Stimulated activated CD4-positive, alpha-beta T cell treated with anti-CD3 and anti-CD28 coated beads, TNF-alpha, amount 100 ng/mL, for 24 hours (primary cell): ENCODE results near the gene TRIM54.
A peak's percentile ranks its signal among the peaks of the same experiment; 100 is the strongest.
"Not testable (repeated sequence)": the region's sequence is repeated elsewhere in the genome, so short reads cannot be mapped to it uniquely, and the experiment has no call there.

Experiments
- DNase-seq, 3 experiments: peaks; one replicate each; pipeline ENCODE4 v3.0.0-alpha.2; 2020; ENCODE audit warnings: low read depth in 3 of 3

Gene TRIM54

DNA sequence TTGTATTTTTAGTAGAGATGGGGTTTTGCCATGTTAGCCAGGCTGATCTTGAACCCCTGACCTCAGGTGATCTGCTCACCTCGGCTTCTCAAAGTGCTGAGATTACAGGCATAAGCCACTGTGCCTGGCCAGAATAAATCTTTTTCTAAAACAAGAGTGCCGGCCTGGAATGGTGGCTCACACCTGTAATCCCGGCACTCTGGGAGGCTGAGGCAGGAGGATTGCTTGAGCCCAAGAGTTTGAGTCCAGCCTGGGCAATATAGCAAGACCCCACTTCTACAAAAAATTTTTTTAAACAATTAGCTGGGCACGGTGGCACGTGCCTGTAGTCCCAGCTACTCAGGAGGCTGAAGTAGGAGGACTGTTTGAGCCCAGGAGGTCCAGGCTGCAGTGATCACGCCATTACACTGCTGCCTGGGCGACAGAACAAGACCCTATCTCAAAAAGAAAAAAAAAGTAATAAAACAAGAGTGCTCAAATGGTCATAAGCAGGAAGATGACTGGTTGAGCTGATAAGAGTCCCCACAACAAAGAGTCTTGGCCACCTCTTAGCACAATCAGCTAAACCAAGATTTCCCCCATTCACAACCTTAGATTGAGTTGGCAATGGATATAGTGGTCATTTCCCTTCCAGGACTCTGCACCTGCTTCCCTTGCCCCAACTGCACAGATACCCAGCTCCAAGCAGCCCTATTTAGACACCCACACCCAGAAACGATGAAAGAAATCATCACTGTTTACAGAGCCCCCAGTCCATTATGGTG is 31.8 kb downstream of the TRIM54 start:
- no peak for DNase-seq

DNA sequence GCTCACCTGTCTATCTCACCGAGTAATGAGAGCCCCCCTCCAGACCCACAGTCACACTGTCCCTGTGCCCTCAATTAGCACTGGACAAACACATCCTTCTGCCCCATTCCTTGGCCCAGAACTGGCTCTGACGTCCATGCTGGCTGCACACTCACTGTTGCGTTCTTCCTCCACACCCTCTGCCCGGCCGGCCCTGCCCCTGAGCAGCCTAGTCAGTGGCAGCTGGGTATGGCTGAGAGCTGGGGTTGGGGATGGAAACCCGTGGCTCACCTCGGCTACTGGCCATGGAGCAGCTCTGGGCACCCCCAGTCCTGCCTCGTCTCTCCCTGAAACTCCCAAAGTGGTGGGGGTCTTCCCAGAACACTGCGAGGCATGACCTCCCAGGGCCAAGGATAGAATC is 32.5 kb downstream of the TRIM54 start:
- DNase-seq = no peak

DNA sequence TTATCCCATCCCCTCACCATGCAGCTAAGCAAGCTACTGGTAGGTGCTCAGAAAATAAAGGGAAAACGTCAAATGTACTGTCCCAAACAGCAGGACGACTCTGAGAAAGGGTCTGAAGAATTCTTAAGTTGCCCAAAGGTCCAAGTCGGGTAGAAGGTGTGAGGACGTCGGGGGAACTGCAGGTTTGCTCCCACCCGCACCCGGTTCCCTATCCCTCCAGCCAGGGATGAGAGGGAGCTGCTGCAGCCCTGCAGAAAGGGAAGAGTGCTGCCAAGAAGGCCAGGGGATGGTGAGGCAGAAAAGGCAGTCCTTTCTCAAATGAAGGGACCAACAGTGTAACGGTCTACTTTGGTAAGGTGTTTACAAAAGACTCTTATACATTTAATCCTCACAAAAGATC is 32.9 kb downstream of the TRIM54 start:
- no peak for DNase-seq

DNA sequence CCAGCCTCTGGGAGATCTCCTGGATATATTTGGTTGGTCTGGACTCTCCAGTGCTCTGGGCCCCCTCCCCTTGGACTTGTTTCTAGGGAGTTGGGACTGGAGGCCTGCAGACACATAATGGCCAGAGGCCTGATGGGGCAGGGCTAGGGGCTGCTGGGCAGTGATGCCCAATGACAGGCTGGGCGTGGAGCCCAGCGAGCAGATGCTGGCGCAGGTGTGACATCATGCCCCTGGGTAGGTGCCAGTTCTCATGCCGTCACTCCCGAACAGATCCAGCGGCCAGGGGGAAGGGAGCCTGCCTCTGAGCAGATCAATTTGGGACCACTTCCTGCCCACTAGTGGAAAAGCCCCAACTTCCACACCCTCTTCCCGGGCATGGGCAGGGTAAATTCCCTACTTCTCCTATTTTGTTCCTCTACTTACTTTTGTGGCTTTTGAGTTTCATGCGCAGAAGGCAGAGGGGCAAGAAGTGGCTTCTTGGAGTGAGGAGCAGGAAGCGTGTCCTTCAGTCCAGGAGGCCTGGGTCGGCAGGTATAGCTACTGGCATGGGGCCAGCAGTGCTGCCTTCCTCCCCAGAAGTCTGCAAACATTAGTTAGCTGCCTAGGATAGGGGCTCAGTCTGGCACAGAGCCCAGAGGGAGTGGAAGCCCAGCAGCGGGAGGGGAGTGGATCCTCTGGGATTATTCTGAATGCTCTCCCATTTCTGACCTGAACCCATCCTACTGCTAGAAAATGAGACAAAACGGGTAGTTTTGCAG is 34.6 kb downstream of the TRIM54 start:
- DNase-seq = no peak

DNA sequence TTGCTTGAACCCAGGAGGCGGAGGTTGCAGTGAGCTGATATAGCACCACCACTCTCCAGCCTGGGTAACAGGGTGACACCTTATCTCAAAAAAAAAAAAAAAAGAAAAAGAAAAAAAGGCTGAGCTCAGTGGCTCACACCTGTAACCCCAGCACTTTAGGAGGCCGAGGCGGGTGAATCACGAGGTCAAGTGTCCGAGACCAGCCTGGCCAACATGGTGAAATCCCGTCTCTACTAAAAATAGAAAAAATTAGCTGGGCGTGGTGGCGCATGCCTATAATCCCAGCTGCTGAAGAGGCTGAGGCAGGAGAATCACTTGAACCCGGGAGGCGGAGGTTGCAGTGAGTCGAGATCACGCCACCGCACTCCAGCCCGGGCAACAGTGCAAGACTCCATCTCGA is 37.6 kb downstream of the TRIM54 start:
- DNase-seq = not testable (repeated sequence)

DNA sequence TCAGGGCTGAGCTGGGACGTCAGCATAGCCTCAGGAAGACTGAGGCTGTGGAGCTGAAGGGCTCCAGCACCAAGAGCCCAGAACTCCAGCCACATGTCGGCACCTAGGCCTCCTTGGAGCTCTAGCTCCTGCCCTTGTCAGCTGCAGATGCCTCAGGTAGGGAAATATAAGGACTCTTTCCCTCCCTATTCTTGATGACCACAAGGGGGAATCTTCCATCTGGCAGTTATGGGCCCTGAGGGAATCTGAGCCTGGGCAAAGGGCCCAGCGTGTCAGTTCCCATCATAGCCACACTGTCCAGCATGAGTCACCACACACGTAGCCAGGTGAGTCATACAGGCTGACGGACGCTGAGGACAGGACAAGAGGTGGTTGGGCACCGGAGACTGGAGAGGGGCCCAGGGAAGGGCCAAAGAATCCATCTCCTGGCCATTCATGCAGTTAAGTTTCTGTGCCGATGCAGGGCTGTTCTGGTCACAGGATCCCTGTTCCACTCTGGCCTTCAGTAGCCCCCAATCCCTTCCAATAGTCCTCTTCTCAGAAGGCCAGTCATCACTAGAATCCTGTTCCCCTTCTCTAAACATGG is 38.8 kb downstream of the TRIM54 start:
- no peak for DNase-seq

DNA sequence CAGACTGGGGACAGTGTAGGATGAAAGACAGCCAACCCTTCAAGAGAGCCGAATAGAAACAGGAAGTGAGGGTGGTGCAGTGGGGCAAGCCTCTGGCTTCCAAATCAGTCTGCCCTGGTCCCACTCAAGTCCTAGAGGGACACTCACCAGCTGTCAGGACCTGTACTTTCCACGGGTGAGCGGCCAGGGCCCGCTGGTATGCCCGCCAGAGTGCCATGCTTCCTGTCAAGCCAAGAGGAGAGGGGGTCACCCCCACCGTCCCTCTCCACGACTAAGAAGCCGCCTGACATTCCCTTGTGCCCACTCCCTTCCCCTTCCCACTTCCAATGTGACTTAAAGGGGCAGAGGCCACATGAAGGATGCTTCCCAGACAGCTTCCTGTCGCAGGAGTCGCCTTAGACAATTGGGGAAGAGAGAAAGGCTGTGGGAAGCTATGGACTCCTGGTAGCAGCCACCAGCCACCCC is 40.1 kb downstream of the TRIM54 start:
- DNase-seq = no peak

DNA sequence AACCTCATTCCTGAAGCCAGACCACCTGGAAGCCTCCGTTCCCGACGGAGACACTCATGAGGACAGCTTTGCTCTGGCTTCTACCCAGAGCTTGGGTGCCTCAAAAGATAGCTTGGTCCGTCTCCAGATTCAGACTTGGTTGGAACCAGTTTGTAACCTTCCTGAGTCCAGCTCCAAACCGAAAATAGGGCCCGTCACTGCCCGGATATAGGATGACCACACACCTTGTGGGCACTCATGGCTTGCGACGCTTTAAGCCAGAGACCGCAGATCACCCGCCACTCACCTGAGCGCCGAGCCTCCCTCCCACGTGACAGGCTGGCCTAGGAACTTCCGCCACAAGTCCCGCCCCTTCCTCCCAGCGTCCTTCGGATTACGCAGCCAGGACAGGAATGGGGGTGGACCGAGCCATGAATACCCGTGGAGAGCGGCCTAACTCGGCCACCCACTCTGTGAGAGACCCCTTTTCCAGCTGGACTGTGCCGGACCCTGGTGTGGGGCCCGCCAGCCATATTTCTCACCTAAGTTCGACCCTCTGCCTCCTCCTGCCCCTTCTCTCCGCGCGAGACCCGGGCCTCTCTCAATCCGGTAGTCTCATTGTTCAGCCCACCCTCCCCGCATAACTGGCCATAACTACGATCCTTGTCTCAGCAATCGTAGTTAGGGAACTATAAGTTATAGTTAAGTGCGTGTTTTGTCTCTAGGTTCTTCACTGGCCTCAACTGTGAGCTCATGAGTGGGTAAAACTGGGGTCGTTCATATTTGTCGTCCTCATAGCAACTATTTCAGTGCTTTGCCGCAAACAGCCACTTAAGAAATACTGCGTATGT is 40.8 kb downstream of the TRIM54 start, which contains the start of gene MPV17:
MPV17 (minus strand) TSS at position 332 of the 830 bp plus-strand sequence. CDS start 580 bp downstream, outside the sequence.
- peak; percentile 77 to 89 (median 84) for DNase-seq

DNA sequence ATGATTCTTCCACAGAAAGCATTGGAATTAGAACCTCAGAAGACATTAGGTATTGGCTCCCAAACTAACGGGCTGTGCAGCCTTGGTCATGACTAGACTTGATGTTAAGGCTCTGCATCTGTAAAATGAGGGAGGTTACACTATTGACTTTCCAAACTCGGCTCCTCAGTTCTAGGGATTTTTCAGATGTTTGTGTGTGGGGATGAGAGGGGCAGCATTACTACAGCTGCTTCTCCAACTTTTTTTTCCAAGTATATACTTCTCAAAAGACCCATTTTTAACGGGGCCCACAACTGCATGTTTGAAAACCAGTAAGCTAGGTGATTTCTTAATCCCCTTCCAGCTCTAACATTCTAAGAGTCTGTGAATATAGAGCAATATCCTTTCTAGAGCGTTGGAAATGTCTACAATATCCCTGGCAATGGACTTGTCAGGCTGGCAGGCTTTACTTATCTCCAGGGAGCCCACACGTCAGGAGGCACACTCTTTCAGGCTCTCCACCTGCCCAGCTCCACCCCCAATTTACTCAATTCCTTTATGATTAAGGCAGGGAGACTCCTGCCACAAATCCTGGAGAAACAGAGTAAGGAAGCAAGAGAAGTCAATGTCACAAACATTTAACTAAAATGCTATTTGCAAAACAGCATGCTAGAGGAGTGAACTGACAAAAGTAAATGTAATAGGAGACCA is 41.5 kb downstream of the TRIM54 start:
- no peak for DNase-seq

DNA sequence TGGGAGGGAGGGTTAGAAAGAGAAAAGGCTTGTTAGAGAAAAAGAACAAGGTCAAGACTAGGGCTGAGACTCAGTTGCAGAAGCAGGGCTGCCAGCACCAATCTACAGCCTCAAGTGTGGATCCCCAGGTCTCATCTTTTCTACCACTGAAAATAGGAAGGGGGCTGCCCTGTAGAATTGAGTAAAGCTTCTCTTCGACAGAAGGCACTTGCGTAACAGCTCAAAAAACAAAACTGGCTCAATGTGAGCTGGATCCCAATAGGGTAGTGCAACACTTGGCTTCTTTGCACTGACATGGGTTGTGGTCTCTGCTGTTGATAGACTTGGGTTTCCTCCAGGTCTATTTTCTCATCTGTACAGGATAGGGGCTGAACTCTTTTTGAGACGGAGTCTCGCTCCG is 42.5 kb downstream of the TRIM54 start:
- DNase-seq = no peak

DNA sequence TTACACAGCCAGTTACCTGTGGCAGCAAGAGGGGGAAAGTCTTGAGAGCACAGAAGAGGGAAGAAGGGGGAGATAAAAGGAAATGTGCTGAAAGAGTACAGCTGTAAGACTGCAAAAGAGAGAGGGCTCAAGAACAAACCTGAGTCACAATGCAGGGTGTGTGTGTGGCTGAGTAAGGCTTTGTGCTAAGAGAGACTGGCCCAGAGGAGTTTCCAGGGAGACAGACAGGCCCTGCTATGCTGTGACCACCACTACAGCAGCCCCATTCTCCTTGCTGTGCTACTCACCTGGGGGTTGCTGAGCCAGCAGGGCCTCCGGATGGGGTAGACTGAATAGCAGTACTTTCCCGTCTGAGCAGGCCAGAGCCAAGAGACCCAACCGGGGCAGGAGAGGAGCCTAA is 53.1 kb downstream of the TRIM54 start:
- DNase-seq = no peak

DNA sequence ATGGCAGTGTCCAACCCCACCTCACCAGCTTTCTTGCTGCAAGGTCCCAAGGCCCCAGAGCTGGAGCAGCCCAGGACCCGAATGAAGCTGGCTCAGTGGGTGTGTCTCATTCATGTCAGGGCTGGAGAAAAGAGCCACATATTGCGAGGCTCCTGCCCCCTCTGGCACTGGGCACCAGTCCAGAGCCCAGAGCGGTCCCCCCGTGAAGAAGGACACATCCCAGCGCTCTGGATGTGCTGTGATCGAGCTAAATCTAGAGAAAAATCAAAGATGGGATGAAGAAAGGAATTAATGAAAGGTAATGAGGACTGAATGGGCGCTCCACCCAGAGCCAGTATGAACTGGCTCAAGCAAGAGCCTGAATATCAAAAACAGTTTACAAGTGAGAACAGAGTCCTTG is 53.9 kb downstream of the TRIM54 start:
- no peak for DNase-seq

DNA sequence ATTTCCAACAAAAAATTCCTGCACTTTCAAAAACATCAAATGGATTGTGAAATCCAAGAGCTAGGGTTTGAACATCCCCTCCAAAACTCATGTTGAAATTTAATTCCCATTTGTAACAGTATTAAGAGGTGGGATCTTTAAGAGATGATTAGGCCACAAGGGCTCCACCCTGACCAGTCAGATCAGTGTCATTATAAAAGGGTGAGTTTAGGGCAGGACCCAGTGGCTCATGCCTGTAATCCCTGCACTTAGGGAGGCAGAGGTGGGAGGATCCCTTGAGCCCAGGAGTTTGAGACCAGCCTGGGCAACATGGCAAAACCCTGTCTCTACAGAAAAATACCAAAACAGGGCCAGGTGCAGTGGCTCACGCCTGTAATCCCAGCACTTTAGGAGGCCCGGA is 65.4 kb downstream of the TRIM54 start:
- DNase-seq = no peak

DNA sequence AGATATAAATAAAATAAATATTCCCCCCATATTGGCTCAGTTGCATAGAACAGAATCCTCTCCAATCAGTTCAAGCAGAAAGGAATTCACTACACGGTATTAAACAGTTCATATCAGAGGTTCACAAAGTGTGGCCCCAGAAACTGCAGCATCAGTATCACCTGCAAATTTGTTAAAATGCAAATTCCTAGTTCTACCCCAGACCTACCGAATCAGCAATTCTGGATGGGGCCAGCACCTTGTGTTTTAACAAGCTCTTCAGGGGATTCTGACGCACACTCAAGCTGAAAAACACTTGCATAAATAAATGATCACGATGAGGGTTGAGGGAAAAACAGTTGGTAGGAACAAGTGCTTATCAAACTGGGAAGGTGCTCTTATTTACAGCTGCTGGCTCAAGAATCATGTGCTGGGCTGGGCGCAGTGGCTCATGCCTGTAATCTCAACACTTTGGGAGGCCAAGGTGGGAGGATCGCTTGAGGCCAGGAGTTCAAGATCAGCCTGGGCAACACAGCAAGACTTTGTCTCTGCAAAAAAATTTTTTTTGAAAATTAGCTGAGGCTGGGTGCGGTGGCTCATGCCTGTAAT is 68.0 kb downstream of the TRIM54 start:
- DNase-seq = no peak

DNA sequence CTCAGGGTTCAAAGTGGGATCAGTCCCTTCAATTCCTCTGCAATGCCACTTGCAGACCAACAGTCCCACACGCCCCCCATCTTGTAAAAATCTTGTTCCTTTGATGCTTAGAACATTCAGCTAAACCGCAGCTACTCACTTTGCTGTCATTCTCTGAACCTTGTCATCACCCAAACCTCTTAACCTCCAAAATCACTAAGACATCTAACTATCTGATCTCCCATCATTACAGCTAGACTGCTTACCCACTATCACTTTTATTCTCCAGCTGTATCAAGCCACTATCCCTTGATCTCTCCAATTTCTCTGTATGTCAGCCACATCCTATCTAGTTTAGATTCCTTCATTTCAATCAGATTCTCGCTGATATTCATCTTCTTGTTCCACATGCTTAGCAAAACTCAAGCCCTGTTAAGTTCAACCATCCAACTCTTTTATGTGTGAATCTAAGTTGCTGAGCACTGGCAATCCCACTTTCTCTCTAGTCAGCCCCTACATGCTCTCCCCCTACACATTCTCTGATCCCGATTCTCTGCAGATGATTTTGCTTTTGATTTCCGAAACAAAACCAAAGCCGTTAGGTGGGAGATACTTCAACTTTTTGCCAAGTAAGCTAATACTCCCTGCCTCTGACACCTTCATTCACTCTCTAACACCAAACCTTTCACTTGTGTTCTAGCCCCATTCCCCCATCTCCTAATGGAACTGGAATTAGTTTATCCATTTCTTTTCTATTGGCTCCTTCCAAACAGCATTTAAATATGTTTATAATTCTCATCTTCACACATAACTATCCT is 69.8 kb downstream of the TRIM54 start:
- DNase-seq = no peak

DNA sequence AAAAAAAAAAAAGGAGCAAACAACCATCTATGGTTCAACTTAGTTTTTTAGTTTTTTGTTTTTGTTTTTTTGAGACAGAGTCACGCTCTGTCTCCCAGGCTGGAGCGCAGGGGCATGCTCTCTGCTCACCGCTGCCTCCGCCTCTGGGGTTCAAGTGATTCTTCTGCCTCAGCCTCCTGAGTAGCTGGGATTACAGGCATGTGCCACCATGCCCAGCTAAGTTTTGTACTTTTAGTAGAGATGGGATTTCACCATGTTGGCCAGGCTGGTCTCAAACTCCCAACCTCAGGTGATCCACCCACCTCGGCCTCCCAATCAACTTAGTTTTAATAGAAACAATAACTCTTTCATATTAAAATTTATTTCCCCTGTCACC is 71.1 kb downstream of the TRIM54 start:
- not testable (repeated sequence) for DNase-seq

DNA sequence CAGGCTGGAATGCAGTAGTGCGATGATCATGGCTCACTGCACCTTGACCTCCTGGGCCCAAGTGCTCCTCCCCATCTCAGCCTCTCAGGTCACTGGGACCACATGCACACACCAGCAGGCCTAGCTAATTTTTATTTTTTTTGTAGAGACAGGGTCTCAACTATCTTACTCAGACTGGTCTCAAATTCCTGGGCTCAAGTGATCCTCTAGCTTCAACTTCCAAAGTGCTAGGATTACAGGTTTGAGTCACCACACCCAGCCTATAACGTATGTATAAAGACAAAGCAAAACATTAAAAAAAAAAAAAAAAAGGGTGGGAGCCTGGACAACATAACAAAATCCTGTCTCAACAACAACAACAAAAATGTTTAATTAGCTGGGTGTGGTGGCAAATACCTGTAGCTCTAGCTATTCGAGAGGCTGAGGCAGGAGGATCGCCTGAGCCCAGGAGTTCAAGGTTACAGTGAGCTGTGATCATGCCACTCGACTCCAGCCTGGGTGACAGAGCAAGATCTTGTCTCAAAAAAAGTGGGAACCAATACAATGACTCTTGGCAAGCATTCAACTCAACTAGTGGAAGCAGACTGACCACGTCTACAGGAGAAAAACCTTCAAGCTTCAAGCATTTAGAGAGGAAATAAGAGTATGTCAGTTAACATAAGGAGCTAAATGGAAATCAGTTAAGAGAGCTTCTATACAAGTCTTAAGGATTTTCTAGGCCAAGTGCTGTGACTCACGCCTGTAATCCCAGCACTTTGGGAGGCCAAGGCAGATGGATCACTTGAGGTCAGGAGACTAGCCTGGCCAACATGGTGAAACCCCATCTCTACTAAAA is 71.8 kb downstream of the TRIM54 start:
- DNase-seq = no peak

DNA sequence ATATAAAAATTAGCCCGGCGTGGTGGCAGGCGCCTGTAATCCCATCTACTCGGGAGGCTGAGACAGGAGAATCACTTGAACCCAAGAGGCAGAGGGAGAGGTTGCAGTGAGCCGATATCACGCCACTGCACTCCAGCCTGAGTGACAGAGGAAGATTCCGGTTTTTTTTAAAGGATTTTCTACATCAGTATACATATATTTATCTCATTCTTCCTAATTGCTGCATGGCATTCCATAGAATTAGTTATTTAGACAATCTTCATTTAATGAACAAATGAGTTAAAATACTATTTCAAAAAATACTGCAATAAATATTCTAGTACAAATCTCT is 72.3 kb downstream of the TRIM54 start:
- DNase-seq = no peak

DNA sequence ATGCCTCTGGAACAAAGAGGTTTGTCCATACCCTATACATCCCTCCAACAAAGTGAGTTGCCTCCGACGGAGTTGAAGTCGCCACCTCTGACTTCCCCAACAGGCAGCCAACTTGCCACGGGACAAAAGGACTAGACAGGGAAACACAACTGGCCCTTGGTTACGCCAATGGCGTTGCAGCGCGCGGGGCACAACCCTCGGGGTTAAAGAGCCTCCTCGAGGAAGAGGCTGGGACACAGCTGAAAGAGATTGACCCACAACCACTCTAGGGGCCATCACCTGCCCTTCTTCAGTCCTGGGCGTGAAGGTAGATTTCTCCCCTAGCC is 73.8 kb downstream of the TRIM54 start:
- peak in 1 of 3 experiments; percentile 38 for DNase-seq
